22Rv1 (cell line): ENCODE measurements around the gene LRRC3.

Experiments used
- CTCF ChIP-seq: fragments of 450-650 bp; IDR thresholded peaks from 2 replicates; pipeline ENCODE4 v1.5.1; 2017; ENCODE audit warnings: mild to moderate bottlenecking
- ZFX ChIP-seq: fragments of 450-650 bp; IDR thresholded peaks from 2 replicates; pipeline ENCODE4 v1.6.1; 2017; ENCODE audit warnings: antibody characterized with exemption, borderline replicate concordance

DNA sequence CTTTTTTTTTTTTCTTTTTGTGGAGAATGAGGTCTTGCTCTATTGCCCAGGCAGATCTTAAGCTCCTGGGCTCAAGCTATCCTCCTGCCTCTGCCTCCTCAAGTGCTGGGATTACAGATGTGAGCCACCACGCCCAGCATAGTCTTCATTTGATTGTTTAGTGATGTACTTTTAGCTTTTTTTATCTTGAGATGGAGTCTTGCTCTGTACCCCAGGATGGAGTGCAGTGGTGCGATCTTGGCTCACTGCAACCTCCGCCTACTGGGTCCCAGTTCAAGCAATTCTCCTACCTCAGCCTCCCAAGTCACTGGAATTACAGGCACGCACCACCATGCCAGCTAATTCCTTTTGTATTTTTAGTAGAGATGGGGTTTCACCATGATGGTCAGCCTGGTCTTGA lies 24.0 kb upstream of the LRRC3 start:
- TF ChIP-seq CTCF = no peak
- TF ChIP-seq ZFX = no peak
